ENCODE results near the gene TEX35.

The TEX35 gene

GRCh38 chr1:178491721-178492120 lies 21.2 kb upstream of the TEX35 start:
- ChIA-PET CTCF (interaction anchor here (1.3 kb wide), 1 partner anchor 10 kb away, joined by 6 read pairs; no protein-coding TSS in a partner anchor), POLR2A (no interaction called here)
- TF ChIP-seq HDGF (IDR thresholded peaks at IDR 0.05; ENCODE audit: borderline replicate concordance), result no peak
- no peak for TF ChIP-seq CTBP1 (IDR thresholded peaks at IDR 0.05; ENCODE audit: borderline replicate concordance)
- no peak for TF ChIP-seq TARDBP (IDR thresholded peaks at IDR 0.05)
- TF ChIP-seq FOXM1 (IDR thresholded peaks at IDR 0.05; ENCODE audit: borderline replicate concordance), result no peak
- no peak for TF ChIP-seq FOXK2 (IDR thresholded peaks at IDR 0.05)
- no peak for TF ChIP-seq BHLHE40 (IDR thresholded peaks at IDR 0.05; ENCODE audit: borderline replicate concordance)
- no peak for TF ChIP-seq L3MBTL2 (conservative IDR thresholded peaks at IDR 0.05)
- no peak for TF ChIP-seq NFRKB (IDR thresholded peaks at IDR 0.05)
- no peak for TF ChIP-seq ZNF384 (IDR thresholded peaks at IDR 0.05)
- no peak for TF ChIP-seq SUZ12 (IDR thresholded peaks at IDR 0.05)
- TF ChIP-seq ELF4 (IDR thresholded peaks at IDR 0.05), result no peak
- no peak for TF ChIP-seq LEF1 (IDR thresholded peaks at IDR 0.05; ENCODE audit: borderline replicate concordance)
- no peak for TF ChIP-seq SP1 (IDR thresholded peaks at IDR 0.05)
- no peak for TF ChIP-seq PKNOX1 (IDR thresholded peaks at IDR 0.05)
- TF ChIP-seq FOXA1 (IDR thresholded peaks at IDR 0.05), result no peak
- no peak for TF ChIP-seq ARNT (IDR thresholded peaks at IDR 0.05)
- no peak for DNase-seq (ENCODE audit: extremely low spot score)

DNA sequence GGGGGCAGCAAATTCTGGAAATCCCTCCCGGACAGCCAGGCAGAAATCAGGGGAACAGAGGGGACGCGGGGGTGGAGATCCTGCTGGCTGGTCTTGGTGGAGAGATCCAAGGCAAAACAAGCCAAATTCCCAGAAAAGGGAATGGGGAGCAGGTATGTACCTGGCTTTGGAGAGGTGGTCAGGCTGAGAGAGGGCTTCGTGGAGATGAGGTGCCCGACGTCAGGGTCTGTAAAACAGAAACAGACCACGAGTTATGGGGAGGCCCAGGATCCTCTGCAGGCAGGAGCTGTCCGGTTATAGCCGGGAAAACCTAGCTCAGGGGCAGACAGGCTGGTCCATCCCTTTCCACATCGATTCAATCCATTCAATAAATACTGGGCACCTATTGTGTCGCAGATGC lies 20.6 kb upstream of the TEX35 start:
- CTCF ChIA-PET, result interaction anchor here (1.3 kb wide), 1 partner anchor 9 kb away, joined by 6 read pairs; no protein-coding TSS in a partner anchor

DNA sequence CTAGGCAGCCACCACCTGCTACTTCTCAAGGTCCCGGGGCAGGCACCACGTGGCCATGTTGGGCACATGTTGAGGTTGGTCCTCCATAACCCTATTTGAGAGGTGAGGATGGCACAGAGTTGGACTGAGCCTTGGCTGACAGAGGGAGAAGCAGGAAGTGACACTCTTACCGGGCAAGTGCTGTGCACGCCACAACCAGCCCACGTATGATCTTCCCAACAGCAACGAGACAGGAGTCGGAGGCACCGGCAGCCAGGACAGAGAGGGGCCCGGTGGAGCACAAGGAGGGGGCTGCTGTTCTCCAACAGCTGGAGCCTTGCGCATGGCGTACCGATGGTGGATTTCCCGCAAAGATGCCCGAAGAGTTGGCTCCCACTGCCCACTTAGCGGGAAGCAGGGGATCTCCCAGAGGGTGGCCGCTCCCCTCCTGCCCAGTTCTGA lies 19.6 kb upstream of the TEX35 start:
- CTCF ChIA-PET, result interaction anchor here (1.3 kb wide), 1 partner anchor 8 kb away, joined by 6 read pairs; no protein-coding TSS in a partner anchor
- TF ChIP-seq CTBP1 (IDR thresholded peaks at IDR 0.05; ENCODE audit: borderline replicate concordance) (no peak), NFRKB (IDR thresholded peaks at IDR 0.05) (no peak), SUZ12 (IDR thresholded peaks at IDR 0.05) (no peak), TARDBP (IDR thresholded peaks at IDR 0.05) (no peak), PKNOX1 (IDR thresholded peaks at IDR 0.05) (no peak), HDGF (IDR thresholded peaks at IDR 0.05; ENCODE audit: borderline replicate concordance) (no peak), LEF1 (IDR thresholded peaks at IDR 0.05; ENCODE audit: borderline replicate concordance) (no peak), FOXM1 (IDR thresholded peaks at IDR 0.05; ENCODE audit: borderline replicate concordance) (no peak), FOXA1 (IDR thresholded peaks at IDR 0.05) (no peak), ELF4 (IDR thresholded peaks at IDR 0.05) (no peak), BHLHE40 (IDR thresholded peaks at IDR 0.05; ENCODE audit: borderline replicate concordance) (no peak), ARNT (IDR thresholded peaks at IDR 0.05) (no peak)
- POLR2A ChIA-PET, result no interaction called here
- no peak for DNase-seq (ENCODE audit: extremely low spot score)

More for the DNA sequence above, 20.6 kb upstream of the TEX35 start:
- no peak for DNase-seq (ENCODE audit: extremely low spot score)
- POLR2A ChIA-PET, result no interaction called here
- TF ChIP-seq PKNOX1 (IDR thresholded peaks at IDR 0.05), result no peak
- TF ChIP-seq NFRKB (IDR thresholded peaks at IDR 0.05), result no peak
- no peak for TF ChIP-seq FOXM1 (IDR thresholded peaks at IDR 0.05; ENCODE audit: borderline replicate concordance)
- no peak for TF ChIP-seq LEF1 (IDR thresholded peaks at IDR 0.05; ENCODE audit: borderline replicate concordance)
- no peak for TF ChIP-seq ARNT (IDR thresholded peaks at IDR 0.05)
- TF ChIP-seq HDGF (IDR thresholded peaks at IDR 0.05; ENCODE audit: borderline replicate concordance), result no peak
- no peak for TF ChIP-seq ZNF384 (IDR thresholded peaks at IDR 0.05)
- no peak for TF ChIP-seq FOXK2 (IDR thresholded peaks at IDR 0.05)
- TF ChIP-seq CTBP1 (IDR thresholded peaks at IDR 0.05; ENCODE audit: borderline replicate concordance), result no peak
- no peak for TF ChIP-seq ELF4 (IDR thresholded peaks at IDR 0.05)
- TF ChIP-seq SUZ12 (IDR thresholded peaks at IDR 0.05), result no peak
- no peak for TF ChIP-seq L3MBTL2 (conservative IDR thresholded peaks at IDR 0.05)
- TF ChIP-seq SP1 (IDR thresholded peaks at IDR 0.05), result no peak

DNA sequence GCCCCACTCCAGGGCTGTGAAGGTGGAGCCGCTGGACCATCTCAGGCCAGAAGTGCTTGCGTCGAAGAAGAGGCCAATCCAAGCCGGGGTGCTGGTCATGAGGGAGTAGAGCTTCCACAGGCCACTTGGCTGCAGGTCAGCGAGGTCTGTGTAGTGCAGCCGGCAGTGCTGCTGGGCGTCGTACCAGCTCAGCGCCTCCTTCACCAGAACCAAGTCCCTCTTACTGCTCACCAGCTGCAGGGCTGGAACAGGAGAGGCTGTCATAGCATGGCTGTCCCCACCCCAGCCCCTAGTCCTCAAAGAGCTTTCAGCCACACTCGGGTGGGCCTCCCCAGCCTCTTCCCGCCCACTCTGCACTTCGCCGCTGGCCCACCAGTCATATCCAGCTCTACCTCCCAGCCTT lies 18.3 kb upstream of the TEX35 start:
- DNase-seq (ENCODE audit: extremely low spot score), result no peak
- POLR2A ChIA-PET, result no interaction called here
- CTCF ChIA-PET, result interaction anchor here (0.7 kb wide), 1 partner anchor 239 kb away, joined by 4 read pairs; no protein-coding TSS in a partner anchor
- no peak for TF ChIP-seq SUZ12 (IDR thresholded peaks at IDR 0.05)
- no peak for TF ChIP-seq CTBP1 (IDR thresholded peaks at IDR 0.05; ENCODE audit: borderline replicate concordance)
- TF ChIP-seq FOXM1 (IDR thresholded peaks at IDR 0.05; ENCODE audit: borderline replicate concordance), result no peak
- TF ChIP-seq ELF4 (IDR thresholded peaks at IDR 0.05), result no peak
- no peak for TF ChIP-seq HDGF (IDR thresholded peaks at IDR 0.05; ENCODE audit: borderline replicate concordance)
- TF ChIP-seq FOXK2 (IDR thresholded peaks at IDR 0.05), result no peak
- TF ChIP-seq LEF1 (IDR thresholded peaks at IDR 0.05; ENCODE audit: borderline replicate concordance), result no peak
- TF ChIP-seq FOXA1 (IDR thresholded peaks at IDR 0.05), result no peak
- TF ChIP-seq ARNT (IDR thresholded peaks at IDR 0.05), result no peak

GRCh38 chr1:178495158-178495557 lies 17.8 kb upstream of the TEX35 start:
- POLR2A ChIA-PET, result no interaction called here
- CTCF ChIA-PET, result interaction anchor here (0.6 to 0.7 kb wide), 2 partner anchors 117 to 240 kb away, joined by 3 to 4 read pairs; no protein-coding TSS in a partner anchor
- TF ChIP-seq HDGF (IDR thresholded peaks at IDR 0.05; ENCODE audit: borderline replicate concordance) (no peak), FOXK2 (IDR thresholded peaks at IDR 0.05) (no peak), SUZ12 (IDR thresholded peaks at IDR 0.05) (no peak), FOXM1 (IDR thresholded peaks at IDR 0.05; ENCODE audit: borderline replicate concordance) (no peak), CTBP1 (IDR thresholded peaks at IDR 0.05; ENCODE audit: borderline replicate concordance) (no peak)
- no peak for DNase-seq (ENCODE audit: extremely low spot score)

DNA sequence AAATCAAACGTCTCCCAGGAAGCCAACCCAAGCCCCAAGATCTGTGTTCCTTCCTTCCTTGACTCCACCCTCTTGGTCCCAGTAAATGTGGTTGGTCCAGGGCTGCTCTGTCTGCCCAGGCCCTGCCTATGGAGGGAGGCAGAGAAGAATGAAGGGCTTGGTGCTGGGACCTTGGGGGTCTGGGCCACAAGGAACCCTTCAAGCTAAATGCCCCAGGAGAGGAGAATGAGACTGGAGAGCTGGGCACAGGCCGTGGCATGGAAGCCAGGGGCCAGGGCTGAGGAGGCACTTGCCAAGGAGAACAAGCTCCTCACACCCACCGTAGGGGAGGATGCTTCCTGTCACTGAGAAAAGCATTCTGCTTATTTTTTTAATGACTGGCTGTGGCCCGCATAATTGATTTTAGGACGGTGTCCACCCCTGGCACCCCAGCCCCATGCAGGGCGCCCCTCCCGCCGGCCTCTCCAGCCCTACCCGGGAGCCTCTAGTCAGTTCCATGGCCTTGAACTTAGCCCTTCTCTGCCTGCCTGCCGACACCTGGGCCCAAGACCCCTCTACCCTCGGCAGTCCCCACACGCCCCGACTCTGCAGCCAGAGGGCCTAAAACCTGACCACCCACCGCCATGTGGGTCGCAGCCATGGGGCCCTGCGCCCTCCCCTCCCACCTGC lies 17.0 kb upstream of the TEX35 start:
- POLR2A ChIA-PET, result no interaction called here

More for the DNA sequence above, 17.0 kb upstream of the TEX35 start:
- no peak for TF ChIP-seq FOXM1 (IDR thresholded peaks at IDR 0.05; ENCODE audit: borderline replicate concordance)
- no peak for TF ChIP-seq FOXK2 (IDR thresholded peaks at IDR 0.05)
- no peak for TF ChIP-seq LEF1 (IDR thresholded peaks at IDR 0.05; ENCODE audit: borderline replicate concordance)
- TF ChIP-seq NFRKB (IDR thresholded peaks at IDR 0.05), result no peak
- no peak for TF ChIP-seq SUZ12 (IDR thresholded peaks at IDR 0.05)
- TF ChIP-seq ARNT (IDR thresholded peaks at IDR 0.05), result no peak
- TF ChIP-seq ELF4 (IDR thresholded peaks at IDR 0.05), result no peak
- no peak for TF ChIP-seq SP1 (IDR thresholded peaks at IDR 0.05)
- no peak for DNase-seq (ENCODE audit: extremely low spot score)
- CTCF ChIA-PET, result interaction anchor here (0.6 kb wide), 1 partner anchor 116 kb away, joined by 3 read pairs; no protein-coding TSS in a partner anchor
